Activated CD8-positive, alpha-beta memory T cell treated with anti-CD3 and anti-CD28 coated beads, Interleukin-2, amount 50 U/mL, for 4 hours (primary cell): ENCODE measurements around the gene HHIP.
"Not testable (repeated sequence)": the region's sequence is repeated elsewhere in the genome, so short reads cannot be mapped to it uniquely, and the experiment has no call there.

Experiments
- DNase-seq: peaks from one replicate; pipeline ENCODE4 v3.0.0-alpha.2; 2020

The HHIP gene

DNA sequence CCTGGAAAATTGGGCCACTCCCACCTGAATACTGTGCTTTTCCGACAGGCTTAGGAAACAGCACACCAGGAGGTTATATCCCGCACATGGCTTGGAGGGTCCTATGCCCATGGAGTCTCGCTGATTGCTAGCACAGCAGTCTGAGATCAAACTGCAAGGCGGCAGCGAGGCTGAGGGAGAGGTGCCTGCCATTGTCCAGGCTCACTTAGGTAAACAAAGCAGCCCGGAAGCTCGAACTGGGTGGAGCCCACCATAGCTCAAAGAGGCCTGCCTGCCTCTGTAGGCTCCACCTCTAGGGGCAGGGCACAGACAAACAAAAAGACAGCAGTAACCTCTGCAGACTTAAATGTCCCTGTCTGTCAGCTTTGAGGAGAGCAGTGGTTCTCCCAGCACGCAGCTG is 122.9 kb downstream of the HHIP start:
- DNase-seq = not testable (repeated sequence)

GRCh38 chr4:144778364-144778763 is 132.4 kb downstream of the HHIP start:
- no peak for DNase-seq

GRCh38 chr4:144782345-144782744 is 136.4 kb downstream of the HHIP start:
- DNase-seq = no peak

DNA sequence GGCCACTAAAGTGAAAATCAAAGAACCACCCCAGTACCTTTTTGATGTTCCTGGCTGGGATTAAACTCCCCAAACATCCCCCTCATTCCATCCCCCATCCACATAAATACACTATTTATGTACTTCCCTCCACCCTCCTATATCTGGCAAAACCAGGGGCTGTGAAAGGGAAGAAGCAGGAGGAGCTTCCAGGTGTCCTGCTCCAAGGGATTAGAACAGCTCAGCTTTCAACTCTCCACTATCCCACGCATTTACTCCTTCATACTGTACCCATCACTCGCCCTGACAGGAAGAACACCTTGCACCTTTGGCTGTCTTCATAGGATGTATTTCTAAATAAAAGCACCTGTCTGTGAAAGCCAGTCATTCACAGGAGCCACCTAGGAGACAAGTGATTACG is 140.0 kb downstream of the HHIP start:
- DNase-seq = no peak

DNA sequence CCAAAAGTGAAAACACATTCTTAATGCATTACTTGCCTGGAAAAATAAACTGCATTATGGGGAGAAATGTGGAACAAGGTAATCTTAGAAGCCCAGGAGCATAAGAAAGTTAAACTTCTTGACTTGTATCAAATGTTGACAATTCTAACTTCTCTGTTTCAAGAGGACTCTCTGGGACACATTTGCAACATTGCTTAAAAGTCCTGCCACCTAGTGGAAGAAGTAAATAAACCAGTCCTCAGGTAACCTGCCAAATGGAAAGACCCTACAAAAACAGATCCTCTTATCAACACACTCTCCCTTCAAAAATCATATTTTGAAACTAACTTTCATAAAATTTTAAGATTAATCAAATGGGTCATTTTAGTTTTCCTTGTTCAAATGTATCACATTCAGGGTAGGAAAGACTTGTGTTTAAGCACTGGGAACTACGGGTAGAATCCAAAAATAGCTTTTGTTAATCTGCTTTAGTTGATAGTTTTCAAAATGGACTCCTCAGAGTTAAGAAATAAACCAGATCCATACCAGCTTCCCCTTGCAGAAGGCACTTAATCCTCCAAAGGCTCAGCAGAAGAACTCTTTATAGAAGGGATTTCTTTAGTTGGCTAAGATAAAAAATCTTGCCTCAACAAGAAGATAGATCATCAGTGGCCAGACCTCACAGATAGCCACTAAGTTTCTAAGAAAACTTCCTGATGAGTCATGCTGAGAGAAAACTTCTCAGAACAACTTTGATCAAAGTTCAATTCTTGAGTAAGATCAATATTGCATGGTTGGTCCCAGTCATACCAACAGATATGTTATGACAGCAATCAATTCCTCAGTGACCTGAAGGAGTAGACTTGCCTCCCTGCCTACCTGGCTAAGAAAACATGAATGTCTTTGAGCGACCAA is 141.7 kb downstream of the HHIP start:
- DNase-seq = no peak

DNA sequence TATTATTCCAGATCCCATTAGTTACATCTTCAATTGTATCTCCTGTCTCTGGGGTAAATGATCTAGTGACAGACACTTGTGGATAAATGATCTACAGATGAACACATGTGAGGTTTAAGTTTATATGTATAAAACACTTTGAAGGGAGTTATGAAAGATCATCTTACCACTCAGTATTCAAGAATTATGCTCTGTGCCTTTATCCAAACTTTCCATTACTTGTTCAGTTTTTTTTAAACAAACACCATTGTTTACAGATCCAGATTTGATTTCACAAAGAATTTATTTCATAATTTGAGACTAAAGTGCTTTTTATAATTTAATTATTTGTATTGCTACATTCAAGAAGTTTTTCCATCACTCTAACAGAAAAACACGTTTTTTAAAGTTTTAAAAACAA is 142.5 kb downstream of the HHIP start:
- DNase-seq = no peak

- not testable (repeated sequence) for DNase-seq
Observed at GRCh38 chr4:144791933-144792332, 146.0 kb downstream of the HHIP start.
